OCI-LY3 (cell line): Measurements from ENCODE around the gene ASAP2.

Experiments
- EZH2phosphoT487 ChIP-seq: fragments of 200-600 bp; shearing (Covaris generic); IDR thresholded peaks from 2 replicates; pipeline ENCODE4 v1.6.1; 2018; ENCODE audit warnings: antibody characterized with exemption, mixed run types, low read depth
- TF ChIP-seq, protein P1 (sequence below): fragments of 200-600, 300-600 bp; sonication (generic); IDR thresholded peaks from 2 replicates; pipeline ENCODE4 v1.5.1; 2014; ENCODE audit warnings: antibody characterized with exemption, low read length, low read depth

DNA sequence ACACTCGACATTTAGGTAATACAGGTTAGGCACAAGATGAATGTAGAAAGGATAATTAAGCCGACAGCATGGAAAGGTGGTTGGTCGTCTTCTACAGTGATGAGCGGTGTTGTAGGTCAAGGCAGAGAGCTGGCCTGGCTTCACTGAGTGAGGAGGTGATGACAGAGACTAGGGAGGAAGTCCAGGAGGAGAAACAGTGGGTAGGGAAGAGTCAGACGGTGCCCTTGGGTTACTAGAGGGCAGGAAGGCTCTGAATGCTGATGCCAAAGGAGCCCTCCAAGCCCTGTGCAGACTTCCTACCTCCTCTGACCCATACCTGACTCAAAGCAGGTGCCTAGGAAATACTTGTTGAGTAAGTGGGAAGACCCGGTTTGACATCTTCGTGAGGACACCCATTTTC, 116.0 kb downstream of the ASAP2 start:
- TF ChIP-seq, protein P1, sequence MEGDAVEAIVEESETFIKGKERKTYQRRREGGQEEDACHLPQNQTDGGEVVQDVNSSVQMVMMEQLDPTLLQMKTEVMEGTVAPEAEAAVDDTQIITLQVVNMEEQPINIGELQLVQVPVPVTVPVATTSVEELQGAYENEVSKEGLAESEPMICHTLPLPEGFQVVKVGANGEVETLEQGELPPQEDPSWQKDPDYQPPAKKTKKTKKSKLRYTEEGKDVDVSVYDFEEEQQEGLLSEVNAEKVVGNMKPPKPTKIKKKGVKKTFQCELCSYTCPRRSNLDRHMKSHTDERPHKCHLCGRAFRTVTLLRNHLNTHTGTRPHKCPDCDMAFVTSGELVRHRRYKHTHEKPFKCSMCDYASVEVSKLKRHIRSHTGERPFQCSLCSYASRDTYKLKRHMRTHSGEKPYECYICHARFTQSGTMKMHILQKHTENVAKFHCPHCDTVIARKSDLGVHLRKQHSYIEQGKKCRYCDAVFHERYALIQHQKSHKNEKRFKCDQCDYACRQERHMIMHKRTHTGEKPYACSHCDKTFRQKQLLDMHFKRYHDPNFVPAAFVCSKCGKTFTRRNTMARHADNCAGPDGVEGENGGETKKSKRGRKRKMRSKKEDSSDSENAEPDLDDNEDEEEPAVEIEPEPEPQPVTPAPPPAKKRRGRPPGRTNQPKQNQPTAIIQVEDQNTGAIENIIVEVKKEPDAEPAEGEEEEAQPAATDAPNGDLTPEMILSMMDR: no peak
- no peak for TF ChIP-seq EZH2phosphoT487
